GM12878 (cell line): ENCODE results near the gene GLP1R.

Source experiments
- CBX5 ChIP-seq: sonication (generic); IDR thresholded peaks from 2 replicates; pipeline ENCODE4 v1.6.1; 2016; ENCODE audit warnings: low read depth, moderate library complexity, mild to moderate bottlenecking, inconsistent platforms
- CEBPB ChIP-seq, 2 experiments: fragments of 150-350 bp in 1 of 2; IDR thresholded peaks; 2 replicates each; pipeline ENCODE4 v1.6.1; 2012 to 2014; ENCODE audit warnings: low read depth in 2 of 2, low read length in 2 of 2, borderline replicate concordance in 1 of 2, inconsistent platforms in 1 of 2
- CREB1 ChIP-seq: IDR thresholded peaks from 2 replicates; pipeline ENCODE4 v1.6.1; 2012; ENCODE audit warnings: low read depth, mild to moderate bottlenecking, inconsistent platforms
- ESRRA ChIP-seq: IDR thresholded peaks from 2 replicates; pipeline ENCODE4 v1.6.1; 2012; ENCODE audit warnings: mild to moderate bottlenecking, low read length, improper control_type of control experiment
- EZH2 ChIP-seq: IDR thresholded peaks from 2 replicates; pipeline ENCODE4 v1.6.1; 2012; ENCODE audit warnings: low read depth, mild to moderate bottlenecking, control low read depth, inconsistent platforms, low read length, borderline replicate concordance; ENCODE audit not compliant: control insufficient read depth
- FOS ChIP-seq: IDR thresholded peaks from 3 replicates; pipeline ENCODE4 v1.6.1; 2011; ENCODE audit warnings: borderline replicate concordance; ENCODE audit not compliant: insufficient read length; ENCODE audit errors: extremely low read depth
- KDM1A ChIP-seq: fragments of 200-600 bp; sonication (generic); IDR thresholded peaks from 2 replicates; pipeline ENCODE4 v1.6.1; 2016; ENCODE audit warnings: borderline replicate concordance
- NBN ChIP-seq: fragments of 450-650 bp; IDR thresholded peaks from 2 replicates; pipeline ENCODE4 v1.6.1; 2016
- POLR2A ChIP-seq: IDR thresholded peaks from 2 replicates; pipeline ENCODE4 v1.6.1; 2011; ENCODE audit warnings: low read depth, mild to moderate bottlenecking, low read length
- RFX5 ChIP-seq: IDR thresholded peaks from 2 replicates; pipeline ENCODE4 v1.6.1; 2011; ENCODE audit warnings: low read depth, low read length, improper control_type of control experiment
- SP1 ChIP-seq: IDR thresholded peaks from one replicate; pipeline ENCODE4 v1.6.1; 2011; ENCODE audit warnings: low read depth, low read length
- ZNF24 ChIP-seq: fragments of 450-650 bp; IDR thresholded peaks from 2 replicates; pipeline ENCODE4 v1.6.1; 2017; ENCODE audit warnings: antibody characterized with exemption, mild to moderate bottlenecking
- TF ChIP-seq, protein P1 (sequence below), 3 experiments: IDR thresholded peaks in 2 of 3; conservative IDR thresholded peaks in 1 of 3; 2 replicates each; pipeline ENCODE4 v1.5.1; 2011; ENCODE audit warnings: low read depth in 3 of 3, low read length in 3 of 3, mild to moderate bottlenecking in 3 of 3, control low read depth in 2 of 3, moderate library complexity in 2 of 3, inconsistent platforms in 1 of 3, mixed read lengths in 1 of 3; ENCODE audit not compliant: control insufficient read depth in 2 of 3, insufficient read depth in 1 of 3; ENCODE audit errors: extremely low read depth in 1 of 3
- TF ChIP-seq, protein P2 (sequence below): fragments of 450-650 bp; conservative IDR thresholded peaks from 2 replicates; pipeline ENCODE4 v1.6.1; 2017; ENCODE audit warnings: mild to moderate bottlenecking, moderate library complexity

DNA sequence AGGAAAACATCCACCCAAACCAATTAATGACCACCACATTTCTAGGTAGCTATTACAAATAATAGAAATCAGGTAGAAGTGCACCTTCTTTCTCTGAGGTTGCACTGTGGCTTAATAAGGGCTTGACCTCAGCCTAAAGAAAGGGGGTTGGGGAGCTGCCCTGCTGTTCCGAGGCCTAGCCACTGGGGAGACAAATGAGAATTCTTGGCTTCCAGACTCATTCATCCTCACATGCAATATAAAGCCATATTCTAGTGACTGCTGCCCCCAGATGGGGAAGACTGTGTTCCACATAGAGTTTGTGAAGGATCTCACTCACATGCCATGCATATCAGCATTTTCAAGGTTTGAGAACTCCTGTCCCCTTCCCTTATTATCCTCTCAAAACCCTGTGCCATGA, 43.5 kb downstream of the GLP1R start:
- no peak for TF ChIP-seq POLR2A
- no peak for TF ChIP-seq SP1
- TF ChIP-seq, protein P1, sequence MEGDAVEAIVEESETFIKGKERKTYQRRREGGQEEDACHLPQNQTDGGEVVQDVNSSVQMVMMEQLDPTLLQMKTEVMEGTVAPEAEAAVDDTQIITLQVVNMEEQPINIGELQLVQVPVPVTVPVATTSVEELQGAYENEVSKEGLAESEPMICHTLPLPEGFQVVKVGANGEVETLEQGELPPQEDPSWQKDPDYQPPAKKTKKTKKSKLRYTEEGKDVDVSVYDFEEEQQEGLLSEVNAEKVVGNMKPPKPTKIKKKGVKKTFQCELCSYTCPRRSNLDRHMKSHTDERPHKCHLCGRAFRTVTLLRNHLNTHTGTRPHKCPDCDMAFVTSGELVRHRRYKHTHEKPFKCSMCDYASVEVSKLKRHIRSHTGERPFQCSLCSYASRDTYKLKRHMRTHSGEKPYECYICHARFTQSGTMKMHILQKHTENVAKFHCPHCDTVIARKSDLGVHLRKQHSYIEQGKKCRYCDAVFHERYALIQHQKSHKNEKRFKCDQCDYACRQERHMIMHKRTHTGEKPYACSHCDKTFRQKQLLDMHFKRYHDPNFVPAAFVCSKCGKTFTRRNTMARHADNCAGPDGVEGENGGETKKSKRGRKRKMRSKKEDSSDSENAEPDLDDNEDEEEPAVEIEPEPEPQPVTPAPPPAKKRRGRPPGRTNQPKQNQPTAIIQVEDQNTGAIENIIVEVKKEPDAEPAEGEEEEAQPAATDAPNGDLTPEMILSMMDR (IDR thresholded peaks at IDR 0.05 in 2 of 3, conservative IDR thresholded peaks at IDR 0.05 in 1 of 3; ENCODE audit: control insufficient read depth in 2 of 3, extremely low read depth in 1 of 3, insufficient read depth in 1 of 3, low read depth in 3 of 3, low read length in 3 of 3) = peak; percentile 17 to 46 (median 27); a peak in 4 of 6 replicates
- no peak for TF ChIP-seq CREB1
- no peak for TF ChIP-seq ZNF24
- no peak for TF ChIP-seq RFX5
- no peak for TF ChIP-seq FOS
- TF ChIP-seq CBX5 = no peak
- no peak for TF ChIP-seq ESRRA
- TF ChIP-seq, protein P2, sequence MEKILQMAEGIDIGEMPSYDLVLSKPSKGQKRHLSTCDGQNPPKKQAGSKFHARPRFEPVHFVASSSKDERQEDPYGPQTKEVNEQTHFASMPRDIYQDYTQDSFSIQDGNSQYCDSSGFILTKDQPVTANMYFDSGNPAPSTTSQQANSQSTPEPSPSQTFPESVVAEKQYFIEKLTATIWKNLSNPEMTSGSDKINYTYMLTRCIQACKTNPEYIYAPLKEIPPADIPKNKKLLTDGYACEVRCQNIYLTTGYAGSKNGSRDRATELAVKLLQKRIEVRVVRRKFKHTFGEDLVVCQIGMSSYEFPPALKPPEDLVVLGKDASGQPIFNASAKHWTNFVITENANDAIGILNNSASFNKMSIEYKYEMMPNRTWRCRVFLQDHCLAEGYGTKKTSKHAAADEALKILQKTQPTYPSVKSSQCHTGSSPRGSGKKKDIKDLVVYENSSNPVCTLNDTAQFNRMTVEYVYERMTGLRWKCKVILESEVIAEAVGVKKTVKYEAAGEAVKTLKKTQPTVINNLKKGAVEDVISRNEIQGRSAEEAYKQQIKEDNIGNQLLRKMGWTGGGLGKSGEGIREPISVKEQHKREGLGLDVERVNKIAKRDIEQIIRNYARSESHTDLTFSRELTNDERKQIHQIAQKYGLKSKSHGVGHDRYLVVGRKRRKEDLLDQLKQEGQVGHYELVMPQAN = no peak
- no peak for TF ChIP-seq NBN
- no peak for TF ChIP-seq KDM1A
- no peak for TF ChIP-seq EZH2
- TF ChIP-seq CEBPB (IDR thresholded peaks at IDR 0.05; ENCODE audit: borderline replicate concordance in 1 of 2, low read depth in 2 of 2, low read length in 2 of 2) = no peak
